ENCODE results near the gene SST.

Gene SST

GRCh38 chr3:187626581-187626980 is 43.6 kb downstream of the SST start:
- DNase-seq: no peak

DNA sequence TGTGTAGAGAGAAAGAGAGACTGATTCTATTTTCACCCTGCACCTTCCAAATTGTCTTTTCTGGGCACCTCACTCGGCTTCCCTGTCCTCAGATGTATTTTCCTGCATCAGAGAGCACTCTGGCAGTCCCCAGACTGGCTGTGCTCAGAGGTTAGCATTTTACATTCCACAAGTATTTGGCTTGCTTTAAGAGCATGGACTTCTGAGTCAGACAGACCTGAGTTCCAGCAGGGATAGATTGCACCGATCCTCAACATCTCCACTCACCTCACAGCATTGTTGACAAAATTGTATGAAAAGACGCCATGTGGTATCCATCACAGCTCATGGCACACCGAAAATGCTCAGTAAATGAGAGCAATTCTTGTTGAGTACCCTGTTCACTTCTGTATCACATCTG is 45.6 kb downstream of the SST start:
- no peak for DNase-seq

GRCh38 chr3:187623285-187623814 is 46.8 kb downstream of the SST start:
- no peak for DNase-seq

GRCh38 chr3:187621881-187622280 is 48.3 kb downstream of the SST start:
- DNase-seq: no peak

DNA sequence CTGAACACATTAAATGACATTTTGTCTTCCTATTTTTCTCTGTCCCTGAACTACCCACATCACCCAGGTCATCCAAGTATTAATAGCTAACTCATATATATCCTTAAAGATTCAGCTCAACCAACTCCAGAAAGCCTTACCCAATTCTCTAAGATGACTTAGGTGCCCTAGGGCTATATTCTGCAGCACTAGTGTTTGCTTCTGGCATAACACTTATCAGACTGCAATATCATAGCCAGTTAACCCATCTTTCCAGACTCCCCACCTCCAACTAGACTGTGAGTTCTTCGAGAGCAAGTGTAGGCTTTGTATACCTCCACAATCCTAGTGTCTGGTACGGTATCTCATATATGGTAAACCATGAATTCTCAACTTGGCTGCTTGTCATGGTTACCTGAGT is 50.7 kb downstream of the SST start:
- DNase-seq: no peak
